ENCODE results near the gene ENKUR. TPM values are rescaled to one million over a fixed set of nuclear protein-coding genes. Genes with fewer than 3 reads are reported as not detected.

The ENKUR gene
- total and polyA plus RNA-seq, 4 donors = 0.08 to 0.15 (median 0.13) TPM

- no peaks in the 10 kb centered on the region for H3K36me3 ChIP-seq (ENCODE audit: control insufficient read depth in 4 of 4, insufficient read depth in 3 of 4, low read depth in 1 of 4, low read length in 3 of 4)
- TF ChIP-seq FOXA1 (IDR thresholded peaks at IDR 0.05) = no peak
- H3K4me3 ChIP-seq (ENCODE audit: low read depth in 1 of 3, low read length in 3 of 3) = no peak overlapping the region
- no peak for DNase-seq (ENCODE audit: low spot score)
- H3K27ac ChIP-seq (ENCODE audit: low read depth in 1 of 2, low read length in 2 of 2) = no peak overlapping the region
- H3K27me3 ChIP-seq (ENCODE audit: control insufficient read depth in 4 of 4, insufficient read depth in 4 of 4, low read length in 3 of 4) = no peaks in the 10 kb centered on the region
- H3K9ac ChIP-seq (ENCODE audit: low read depth in 1 of 2, low read length in 2 of 2) = no peak overlapping the region
- H3K4me1 ChIP-seq (ENCODE audit: control insufficient read depth in 4 of 4, insufficient read depth in 4 of 4, low read length in 3 of 4) = peaks cover 0 to 6% (median 0%) of the 10 kb centered on the region in 4 donors
- 94% methylated on average over 13 of the region's 13 CpGs for WGBS
- H3K9me3 ChIP-seq (ENCODE audit: control insufficient read depth in 4 of 4, low read length in 3 of 4) = no peaks in the 10 kb centered on the region
Measured at GRCh38 chr10:24991298-24991697, 24.7 kb downstream of the ENKUR start.

- Histone ChIP-seq H3K27me3 (ENCODE audit: control insufficient read depth in 4 of 4, insufficient read depth in 4 of 4, low read length in 3 of 4) (no peaks in the 10 kb centered on the region), H3K4me3 (ENCODE audit: low read depth in 1 of 3, low read length in 3 of 3) (no peak overlapping the region), H3K36me3 (ENCODE audit: control insufficient read depth in 4 of 4, insufficient read depth in 3 of 4, low read depth in 1 of 4, low read length in 3 of 4) (no peaks in the 10 kb centered on the region), H3K9me3 (ENCODE audit: control insufficient read depth in 4 of 4, low read length in 3 of 4) (no peaks in the 10 kb centered on the region), H3K27ac (ENCODE audit: low read depth in 1 of 2, low read length in 2 of 2) (no peak overlapping the region), H3K4me1 (ENCODE audit: control insufficient read depth in 4 of 4, insufficient read depth in 4 of 4, low read length in 3 of 4) (peaks cover 0 to 6% (median 0%) of the 10 kb centered on the region in 4 donors), H3K9ac (ENCODE audit: low read depth in 1 of 2, low read length in 2 of 2) (no peak overlapping the region)
- DNase-seq (ENCODE audit: low spot score) = no peak
- 41% methylated on average over 1 of the region's 1 CpG for WGBS
- TF ChIP-seq RXRA (IDR thresholded peaks at IDR 0.05) = no peak
- TF ChIP-seq FOXA2 (IDR thresholded peaks at IDR 0.05) = no peak
- TF ChIP-seq TAF1 (conservative IDR thresholded peaks at IDR 0.05) = no peak
- TF ChIP-seq GABPA (IDR thresholded peaks at IDR 0.05 in 1 of 2, conservative IDR thresholded peaks at IDR 0.05 in 1 of 2) = no peak
- no peak for TF ChIP-seq MAX (IDR thresholded peaks at IDR 0.05)
- TF ChIP-seq YY1 (IDR thresholded peaks at IDR 0.05) = no peak
- TF ChIP-seq HNF4G (IDR thresholded peaks at IDR 0.05) = no peak
- TF ChIP-seq HNF4A (conservative IDR thresholded peaks at IDR 0.05) = no peak
- TF ChIP-seq RAD21 (IDR thresholded peaks at IDR 0.05) = peak; percentile 63 to 69
- no peak for TF ChIP-seq ZBTB33 (IDR thresholded peaks at IDR 0.05)
- TF ChIP-seq CTCF (IDR thresholded peaks at IDR 0.05; ENCODE audit: low read depth, low read length, missing input control) = peak; percentile 10
Measured at GRCh38 chr10:24989867-24990266, 26.1 kb downstream of the ENKUR start.

- Histone ChIP-seq H3K9ac (ENCODE audit: low read depth in 1 of 2, low read length in 2 of 2) (no peak overlapping the region), H3K27ac (ENCODE audit: low read depth in 1 of 2, low read length in 2 of 2) (no peak overlapping the region), H3K9me3 (ENCODE audit: control insufficient read depth in 4 of 4, low read length in 3 of 4) (no peaks in the 10 kb centered on the region), H3K4me1 (ENCODE audit: control insufficient read depth in 4 of 4, insufficient read depth in 4 of 4, low read length in 3 of 4) (peaks cover 0 to 6% (median 0%) of the 10 kb centered on the region in 4 donors), H3K4me3 (ENCODE audit: low read depth in 1 of 3, low read length in 3 of 3) (no peak overlapping the region), H3K36me3 (ENCODE audit: control insufficient read depth in 4 of 4, insufficient read depth in 3 of 4, low read depth in 1 of 4, low read length in 3 of 4) (no peaks in the 10 kb centered on the region), H3K27me3 (ENCODE audit: control insufficient read depth in 4 of 4, insufficient read depth in 4 of 4, low read length in 3 of 4) (no peaks in the 10 kb centered on the region)
- WGBS = 74% methylated on average over 12 of the region's 12 CpGs
- TF ChIP-seq FOXA1 (IDR thresholded peaks at IDR 0.05) (no peak), NR2F2 (IDR thresholded peaks at IDR 0.05) (no peak), GABPA (IDR thresholded peaks at IDR 0.05 in 1 of 2, conservative IDR thresholded peaks at IDR 0.05 in 1 of 2) (no peak), HNF4A (conservative IDR thresholded peaks at IDR 0.05) (no peak), JUND (IDR thresholded peaks at IDR 0.05) (no peak), FOXA2 (IDR thresholded peaks at IDR 0.05) (no peak)
- no peak for DNase-seq (ENCODE audit: low spot score)
Measured at GRCh38 chr10:24988831-24989640, 26.9 kb downstream of the ENKUR start.

All from liver (tissue), 9 donors.